SK-N-SH (cell line): ENCODE results near the gene UBE2R2. TPM values are rescaled to one million over a fixed set of nuclear protein-coding genes. Genes with fewer than 3 reads are reported as not detected.
"Not testable (repeated sequence)": the region's sequence is repeated elsewhere in the genome, so short reads cannot be mapped to it uniquely, and the experiment has no call there.

ENCODE experiments used
- CTCF ChIA-PET: fragments of 300-600, 350-600 bp; formaldehyde crosslinking; extraction: SDS; loops from one replicate; lab custom pipeline; 2021; lab: Yijun Ruan, JAX
- POLR2A ChIA-PET: fragments of 350-600 bp; sonication (Branson Sonifier 250); formaldehyde crosslinking; extraction: SDS; loops from one replicate; lab custom pipeline; 2020; ENCODE audit warnings: antibody characterized with exemption, inconsistent platforms; lab: Yijun Ruan, JAX
- DNase-seq: peaks from one replicate; pipeline ENCODE4 v3.0.0; 2012
- H2AFZ ChIP-seq: fragments of 200-600 bp; sonication (generic); 2 replicates; pipeline ENCODE4 v1.8.1; 2016; ENCODE audit warnings: antibody characterized with exemption, mild to moderate bottlenecking, low read depth
- H3F3A ChIP-seq: fragments of 200-600 bp; sonication (generic); replicated peaks from 2 replicates; pipeline ENCODE3; 2016; ENCODE audit warnings: antibody characterized with exemption, mild to moderate bottlenecking; ENCODE audit not compliant: insufficient read depth
- H3K27ac ChIP-seq, 2 experiments: fragments of 200-500 bp in 1 of 2; fragments of 200-600 bp in 1 of 2; sonication (Bioruptor generic) in 1 of 2; sonication (generic), shearing (Covaris generic) in 1 of 2; 2 replicates each; pipeline versions ENCODE4 v1.5.1 to v1.6.1; 2014 to 2016; ENCODE audit warnings: low read depth in 2 of 2, inconsistent platforms in 1 of 2, low read length in 1 of 2, mild to moderate bottlenecking in 1 of 2, mixed read lengths in 1 of 2
- H3K27me3 ChIP-seq: fragments of 200-600 bp; sonication (generic), shearing (Covaris generic); 2 replicates; pipeline ENCODE4 v1.6.1; 2016; ENCODE audit warnings: mixed run types; ENCODE audit not compliant: insufficient read depth
- H3K36me3 ChIP-seq, 2 experiments: fragments of 200-500 bp in 1 of 2; fragments of 200-600 bp in 1 of 2; sonication (Bioruptor generic) in 1 of 2; sonication (generic) in 1 of 2; replicated peaks in 1 of 2; 2 replicates each; pipeline versions ENCODE3 to v1.5.1; 2014 to 2016; ENCODE audit warnings: low read length in 1 of 2, mild to moderate bottlenecking in 1 of 2; ENCODE audit not compliant: insufficient read depth in 2 of 2, control insufficient read depth in 1 of 2
- H3K4me1 ChIP-seq, 2 experiments: fragments of 200-500 bp in 1 of 2; fragments of 200-600 bp in 1 of 2; sonication (Bioruptor generic) in 1 of 2; sonication (generic), shearing (Covaris generic) in 1 of 2; 2 replicates each; pipeline versions ENCODE4 v1.5.1 to v1.6.1; 2014 to 2016; ENCODE audit warnings: low read depth in 1 of 2, low read length in 1 of 2, mixed run types in 1 of 2; ENCODE audit not compliant: insufficient read depth in 2 of 2, control insufficient read depth in 1 of 2
- H3K4me2 ChIP-seq: fragments of 200-600 bp; sonication (generic), shearing (Covaris generic); 2 replicates; pipeline ENCODE4 v1.6.1; 2017; ENCODE audit warnings: mixed run types
- H3K4me3 ChIP-seq, 2 experiments: fragments of 200-500 bp in 1 of 2; fragments of 200-600 bp in 1 of 2; sonication (Bioruptor generic) in 1 of 2; sonication (generic), shearing (Covaris generic) in 1 of 2; 2 replicates each; pipeline versions ENCODE4 v1.5.1 to v1.8.1; 2014 to 2016; ENCODE audit warnings: low read depth in 2 of 2, inconsistent platforms in 1 of 2, low read length in 1 of 2, mild to moderate bottlenecking in 1 of 2, mixed read lengths in 1 of 2, moderate library complexity in 1 of 2
- H3K79me2 ChIP-seq: fragments of 200-600 bp; sonication (generic); 2 replicates; pipeline ENCODE4 v1.8.1; 2017; ENCODE audit warnings: mild to moderate bottlenecking; ENCODE audit not compliant: insufficient read depth
- H3K9ac ChIP-seq: fragments of 200-600 bp; sonication (generic); 2 replicates; pipeline ENCODE4 v1.6.1; 2017; ENCODE audit warnings: mixed run types
- H3K9me2 ChIP-seq: fragments of 200-600 bp; sonication (generic); 2 replicates; pipeline ENCODE4 v1.6.1; 2017; ENCODE audit warnings: mixed run types
- H3K9me3 ChIP-seq: fragments of 200-600 bp; sonication (generic); 2 replicates; pipeline ENCODE4 v1.6.1; 2017; ENCODE audit warnings: mixed run types, mild to moderate bottlenecking, moderate library complexity
- H4K20me1 ChIP-seq: fragments of 200-600 bp; sonication (generic); 2 replicates; pipeline ENCODE4 v1.6.1; 2017; ENCODE audit warnings: mild to moderate bottlenecking, mixed run types; ENCODE audit not compliant: insufficient read depth
- FOXJ3 ChIP-seq: sonication (generic); formaldehyde crosslinking; IDR thresholded peaks from 2 replicates; pipeline ENCODE4 v1.5.1; 2020; ENCODE audit warnings: mild to moderate bottlenecking, missing genetic modification reagents
- SMC3 ChIP-seq: IDR thresholded peaks from 2 replicates; pipeline ENCODE4 v1.6.1; 2012; ENCODE audit warnings: low read depth, low read length, improper control_type of control experiment
- TCF12 ChIP-seq: IDR thresholded peaks from 2 replicates; pipeline ENCODE4 v1.4.0; 2012
- TEAD4 ChIP-seq: IDR thresholded peaks from 2 replicates; pipeline ENCODE4 v1.4.0; 2012; ENCODE audit warnings: mild to moderate bottlenecking, borderline replicate concordance; ENCODE audit not compliant: insufficient read depth
- WGBS: methylation state at CpG from one replicate; pipeline ENCODE4 v1.1.6; 2017; ENCODE audit warnings: low lambda C conversion rate; 5-methylcytosine and 5-hydroxymethylcytosine counted together
- polyA plus RNA-seq, 3 experiments: library from polyadenylated mRNA; depleted of rRNA; stranded (reverse); fragments of >200 nt; gene quantifications; 2 replicates each; pipeline ENCODE4 v1.2.3, GENCODE V29; 2012
- TF ChIP-seq, protein P1 (sequence below): fragments of 150-350 bp; IDR thresholded peaks from 2 replicates; pipeline ENCODE4 v1.6.1; 2016; ENCODE audit warnings: mild to moderate bottlenecking, low read depth, low read length
- TF ChIP-seq, protein P2 (sequence below): fragments of 150-350 bp; IDR thresholded peaks from 2 replicates; pipeline ENCODE4 v1.6.1; 2017; ENCODE audit warnings: antibody characterized with exemption, low read length, low read depth, borderline replicate concordance
- TF ChIP-seq, protein P3 (sequence below): IDR thresholded peaks from 2 replicates; pipeline ENCODE4; 2012

Gene UBE2R2
- polyA plus RNA-seq, 1 of the 3 experiments (the other 2 are of a cell fraction) = 19.7 TPM

DNA sequence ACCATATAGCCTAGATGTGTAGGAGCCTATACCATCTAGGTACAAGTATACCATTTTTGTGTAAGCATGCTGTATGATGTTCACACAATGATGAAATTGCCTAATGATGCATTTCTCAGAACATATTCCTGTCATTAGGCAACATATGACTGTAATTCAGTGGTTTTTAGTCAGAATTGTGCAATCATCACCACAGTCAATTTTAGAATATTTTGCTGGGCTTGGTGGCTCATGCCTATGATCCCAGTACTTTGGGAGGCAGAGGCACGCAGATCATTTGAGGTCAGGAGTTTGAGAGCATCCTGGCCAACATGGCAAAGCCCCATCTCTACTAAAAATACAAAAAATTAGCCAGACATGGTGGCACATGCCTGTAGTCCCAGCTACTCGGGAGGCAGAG lies 19.3 kb downstream of the UBE2R2 start:
- POLR2A ChIA-PET = interaction anchor here (0.6 kb wide), 1 partner anchor 19 kb away, joined by 3 read pairs; no protein-coding TSS in a partner anchor
- H3K9me2 ChIP-seq, H3K36me3 ChIP-seq, H3K4me1 ChIP-seq, H3K27me3 ChIP-seq, H2AFZ ChIP-seq, DNase-seq, H3K9ac ChIP-seq, H3K4me3 ChIP-seq, H3K9me3 ChIP-seq, H3K4me2 ChIP-seq, H3K27ac ChIP-seq: not testable (repeated sequence)
- peaks cover 99% of the 10 kb centered on the region for H4K20me1 ChIP-seq
- 71% methylated on average over 2 of the region's 2 CpGs for WGBS
- CTCF ChIA-PET = interaction anchor here (1.0 to 1.6 kb wide), 2 partner anchors 16 to 22 kb away, joined by 4 to 6 read pairs; no protein-coding TSS in a partner anchor
- H3F3A ChIP-seq = peaks cover 16% of the 10 kb centered on the region
- peaks cover 100% of the 10 kb centered on the region for H3K79me2 ChIP-seq

DNA sequence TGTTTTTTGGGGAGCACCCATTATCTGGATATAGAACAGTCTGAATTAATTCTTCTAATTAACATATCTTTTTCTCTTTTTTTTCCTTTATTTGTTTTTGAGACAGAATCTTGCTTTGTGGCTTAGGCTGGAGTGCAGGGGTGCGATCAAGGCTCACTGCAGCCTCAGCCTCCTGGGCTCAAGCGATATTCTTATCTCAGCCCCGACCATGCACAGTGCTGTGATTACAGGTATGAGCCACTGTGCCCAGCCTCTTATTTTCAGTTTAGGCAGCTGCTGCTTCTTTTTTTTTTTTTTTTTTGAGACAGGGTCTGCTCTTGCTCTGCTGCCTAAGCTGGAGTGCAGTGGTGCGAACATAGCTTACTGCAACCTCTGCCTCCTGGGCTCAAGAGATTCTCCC lies 20.2 kb downstream of the UBE2R2 start:
- Histone ChIP-seq H3K27me3 (no peaks in the 10 kb centered on the region), H3K9me2 (no peaks in the 10 kb centered on the region), H3F3A (peaks cover 22% of the 10 kb centered on the region), H3K36me3 (no peaks in the 10 kb centered on the region), H3K9me3 (no peaks in the 10 kb centered on the region), H3K79me2 (peaks cover 100% of the 10 kb centered on the region), H3K4me3 (no peak overlapping the region), H3K4me1 (peaks cover 0 to 5% of the 10 kb centered on the region in 2 experiments; a peak in 2 of 4 replicates), H3K9ac (no peak overlapping the region), H3K27ac (no peak overlapping the region), H3K4me2 (no peak overlapping the region), H4K20me1 (peaks cover 99% of the 10 kb centered on the region), H2AFZ (no peak overlapping the region)
- WGBS = 96% methylated on average over 4 of the region's 4 CpGs
- POLR2A ChIA-PET = no interaction called here
- CTCF ChIA-PET = interaction anchor here (1.0 to 1.6 kb wide), 2 partner anchors 15 to 161 kb away, joined by 3 to 6 read pairs; no protein-coding TSS in a partner anchor
- TF ChIP-seq, protein P1, sequence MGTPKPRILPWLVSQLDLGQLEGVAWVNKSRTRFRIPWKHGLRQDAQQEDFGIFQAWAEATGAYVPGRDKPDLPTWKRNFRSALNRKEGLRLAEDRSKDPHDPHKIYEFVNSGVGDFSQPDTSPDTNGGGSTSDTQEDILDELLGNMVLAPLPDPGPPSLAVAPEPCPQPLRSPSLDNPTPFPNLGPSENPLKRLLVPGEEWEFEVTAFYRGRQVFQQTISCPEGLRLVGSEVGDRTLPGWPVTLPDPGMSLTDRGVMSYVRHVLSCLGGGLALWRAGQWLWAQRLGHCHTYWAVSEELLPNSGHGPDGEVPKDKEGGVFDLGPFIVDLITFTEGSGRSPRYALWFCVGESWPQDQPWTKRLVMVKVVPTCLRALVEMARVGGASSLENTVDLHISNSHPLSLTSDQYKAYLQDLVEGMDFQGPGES = no peak
- no peak for TF ChIP-seq TCF12
- no peak for DNase-seq

DNA sequence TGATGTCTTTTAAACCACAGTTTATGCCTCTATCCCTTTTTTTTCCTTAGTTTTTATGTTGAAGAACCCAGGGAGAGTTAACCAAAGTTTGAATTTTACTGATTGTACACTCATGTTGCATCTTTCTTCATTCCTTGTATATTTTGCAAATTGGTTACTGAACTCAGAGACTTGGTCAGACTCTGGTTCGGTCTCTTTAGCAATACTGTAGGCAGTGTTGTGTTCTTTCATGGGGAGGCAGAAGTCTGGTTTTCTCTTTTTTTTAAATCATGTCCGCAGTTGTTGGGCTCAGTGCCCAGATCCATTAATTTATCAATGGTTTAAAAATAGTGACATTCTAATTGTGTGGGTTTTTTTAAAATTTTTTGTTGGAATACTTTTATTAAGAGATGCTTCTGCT lies 23.4 kb downstream of the UBE2R2 start:
- POLR2A ChIA-PET = no interaction called here
- H3K9me3 ChIP-seq = no peaks in the 10 kb centered on the region

More for the DNA sequence above, 23.4 kb downstream of the UBE2R2 start:
- Histone ChIP-seq H3K36me3 (no peaks in the 10 kb centered on the region), H4K20me1 (peaks cover 99% of the 10 kb centered on the region), H3K27me3 (no peaks in the 10 kb centered on the region), H3K4me3 (no peak overlapping the region), H3K9ac (no peak overlapping the region), H3K27ac (no peak overlapping the region), H2AFZ (no peak overlapping the region), H3K79me2 (peaks cover 100% of the 10 kb centered on the region), H3K4me2 (no peak overlapping the region), H3K9me2 (no peaks in the 10 kb centered on the region), H3K4me1 (peaks cover 0 to 12% of the 10 kb centered on the region in 2 experiments; a peak in 2 of 4 replicates), H3F3A (peaks cover 16% of the 10 kb centered on the region)
- CTCF ChIA-PET = interaction anchor here (0.9 kb wide), 1 partner anchor 12 kb away, joined by 3 read pairs; no protein-coding TSS in a partner anchor
- TF ChIP-seq, protein P2, sequence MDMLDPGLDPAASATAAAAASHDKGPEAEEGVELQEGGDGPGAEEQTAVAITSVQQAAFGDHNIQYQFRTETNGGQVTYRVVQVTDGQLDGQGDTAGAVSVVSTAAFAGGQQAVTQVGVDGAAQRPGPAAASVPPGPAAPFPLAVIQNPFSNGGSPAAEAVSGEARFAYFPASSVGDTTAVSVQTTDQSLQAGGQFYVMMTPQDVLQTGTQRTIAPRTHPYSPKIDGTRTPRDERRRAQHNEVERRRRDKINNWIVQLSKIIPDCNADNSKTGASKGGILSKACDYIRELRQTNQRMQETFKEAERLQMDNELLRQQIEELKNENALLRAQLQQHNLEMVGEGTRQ = no peak
- no peak for TF ChIP-seq SMC3
- TF ChIP-seq FOXJ3 = no peak
- TF ChIP-seq, protein P3, sequence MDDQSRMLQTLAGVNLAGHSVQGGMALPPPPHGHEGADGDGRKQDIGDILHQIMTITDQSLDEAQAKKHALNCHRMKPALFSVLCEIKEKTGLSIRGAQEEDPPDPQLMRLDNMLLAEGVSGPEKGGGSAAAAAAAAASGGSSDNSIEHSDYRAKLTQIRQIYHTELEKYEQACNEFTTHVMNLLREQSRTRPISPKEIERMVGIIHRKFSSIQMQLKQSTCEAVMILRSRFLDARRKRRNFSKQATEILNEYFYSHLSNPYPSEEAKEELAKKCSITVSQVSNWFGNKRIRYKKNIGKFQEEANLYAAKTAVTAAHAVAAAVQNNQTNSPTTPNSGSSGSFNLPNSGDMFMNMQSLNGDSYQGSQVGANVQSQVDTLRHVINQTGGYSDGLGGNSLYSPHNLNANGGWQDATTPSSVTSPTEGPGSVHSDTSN = no peak
- TF ChIP-seq TEAD4 = no peak
- 77% methylated on average over 2 of the region's 2 CpGs for WGBS
- no peak for DNase-seq
